ENCODE results near the gene GRIA3.

GRIA3 gene

GRCh38 chrX:123272630-123273029 lies 88.6 kb downstream of the GRIA3 start:
- CTCF ChIA-PET = interaction anchor here (0.7 kb wide), 1 partner anchor 316 kb away, joined by 3 read pairs; no protein-coding TSS in a partner anchor
- POLR2A ChIA-PET = no interaction called here

GRCh38 chrX:123274796-123275195 lies 90.7 kb downstream of the GRIA3 start:
- Histone ChIP-seq H3K36me3 (ENCODE audit: control insufficient read depth in 2 of 2, insufficient read depth in 1 of 2, low read length in 2 of 2) (no peaks in the 10 kb centered on the region), H3K9me3 (ENCODE audit: control insufficient read depth, insufficient read depth, low read depth, low read length) (no peaks in the 10 kb centered on the region), H3K4me3 (ENCODE audit: low read depth, low read length) (no peak overlapping the region), H3K27ac (ENCODE audit: extremely low read depth, low read depth, low read length) (no peak overlapping the region), H3K4me1 (ENCODE audit: control insufficient read depth, insufficient read depth, low read length) (no peaks in the 10 kb centered on the region)
- no peak for TF ChIP-seq ZNF211 (tag by site-specific recombination; IDR thresholded peaks at IDR 0.05; ENCODE audit: low read depth)
- TF ChIP-seq ZNF280D (tag by site-specific recombination; IDR thresholded peaks at IDR 0.05) = no peak
- no peak for TF ChIP-seq TCF7L2 (IDR thresholded peaks at IDR 0.05; ENCODE audit: borderline replicate concordance, low read depth, low read length)
- TF ChIP-seq ZFP3 (tag by site-specific recombination; IDR thresholded peaks at IDR 0.05; ENCODE audit: low read depth) = no peak
- TF ChIP-seq ZNF121 (tag by site-specific recombination; IDR thresholded peaks at IDR 0.05) = no peak
- no peak for TF ChIP-seq ZNF747 (tag by site-specific recombination; IDR thresholded peaks at IDR 0.05)
- TF ChIP-seq ZBTB48 (tag by site-specific recombination; IDR thresholded peaks at IDR 0.05) = no peak
- TF ChIP-seq ZNF529 (tag by site-specific recombination; IDR thresholded peaks at IDR 0.05; ENCODE audit: insufficient replicate concordance) = no peak
- CTCF ChIA-PET = no interaction called here
- POLR2A ChIA-PET = no interaction called here

More at GRCh38 chrX:123272630-123273029, 88.6 kb downstream of the GRIA3 start:
- Histone ChIP-seq H3K4me1 (ENCODE audit: control insufficient read depth, insufficient read depth, low read length) (no peaks in the 10 kb centered on the region), H3K36me3 (ENCODE audit: control insufficient read depth in 2 of 2, insufficient read depth in 1 of 2, low read length in 2 of 2) (no peaks in the 10 kb centered on the region), H3K27ac (ENCODE audit: extremely low read depth, low read depth, low read length) (no peak overlapping the region), H3K9me3 (ENCODE audit: control insufficient read depth, insufficient read depth, low read depth, low read length) (no peaks in the 10 kb centered on the region), H3K4me3 (ENCODE audit: low read depth, low read length) (no peak overlapping the region)
- no peak for TF ChIP-seq ZBTB44 (tag by site-specific recombination; IDR thresholded peaks at IDR 0.05)
- no peak for TF ChIP-seq BCL6B (tag by site-specific recombination; IDR thresholded peaks at IDR 0.05)
- no peak for TF ChIP-seq ZNF157 (tag by site-specific recombination; IDR thresholded peaks at IDR 0.05)
- TF ChIP-seq ZNF837 (tag by site-specific recombination; IDR thresholded peaks at IDR 0.05) = no peak
- no peak for TF ChIP-seq ZNF26 (tag by site-specific recombination; IDR thresholded peaks at IDR 0.05)
- TF ChIP-seq ZNF266 (tag by site-specific recombination; IDR thresholded peaks at IDR 0.05; ENCODE audit: low read depth) = no peak
- no peak for TF ChIP-seq ZNF76 (tag by site-specific recombination; IDR thresholded peaks at IDR 0.05; ENCODE audit: borderline replicate concordance, low read depth)
- TF ChIP-seq ZNF138 (tag by site-specific recombination; IDR thresholded peaks at IDR 0.05; ENCODE audit: borderline replicate concordance) = no peak
- no peak for TF ChIP-seq KLF9 (tag by site-specific recombination; IDR thresholded peaks at IDR 0.05; ENCODE audit: low read depth)
- TF ChIP-seq ZNF311 (tag by site-specific recombination; IDR thresholded peaks at IDR 0.05; ENCODE audit: borderline replicate concordance) = no peak
- no peak for TF ChIP-seq ZNF768 (tag by site-specific recombination; IDR thresholded peaks at IDR 0.05)
- TF ChIP-seq ZNF223 (tag by site-specific recombination; IDR thresholded peaks at IDR 0.05) = no peak
- no peak for TF ChIP-seq ZNF692 (tag by site-specific recombination; IDR thresholded peaks at IDR 0.05)
- no peak for TF ChIP-seq ZNF510 (tag by site-specific recombination; IDR thresholded peaks at IDR 0.05; ENCODE audit: insufficient replicate concordance)
- no peak for TF ChIP-seq ZNF433 (tag by site-specific recombination; IDR thresholded peaks at IDR 0.05; ENCODE audit: low read depth)
- no peak for TF ChIP-seq ZNF16 (tag by site-specific recombination; IDR thresholded peaks at IDR 0.05; ENCODE audit: low read depth)
- no peak for TF ChIP-seq SP3 (tag by site-specific recombination; IDR thresholded peaks at IDR 0.05)
- no peak for TF ChIP-seq ZNF341 (tag by site-specific recombination; IDR thresholded peaks at IDR 0.05; ENCODE audit: low read depth)
